ENCODE measurements around the gene PIK3R5.

PIK3R5 gene

DNA sequence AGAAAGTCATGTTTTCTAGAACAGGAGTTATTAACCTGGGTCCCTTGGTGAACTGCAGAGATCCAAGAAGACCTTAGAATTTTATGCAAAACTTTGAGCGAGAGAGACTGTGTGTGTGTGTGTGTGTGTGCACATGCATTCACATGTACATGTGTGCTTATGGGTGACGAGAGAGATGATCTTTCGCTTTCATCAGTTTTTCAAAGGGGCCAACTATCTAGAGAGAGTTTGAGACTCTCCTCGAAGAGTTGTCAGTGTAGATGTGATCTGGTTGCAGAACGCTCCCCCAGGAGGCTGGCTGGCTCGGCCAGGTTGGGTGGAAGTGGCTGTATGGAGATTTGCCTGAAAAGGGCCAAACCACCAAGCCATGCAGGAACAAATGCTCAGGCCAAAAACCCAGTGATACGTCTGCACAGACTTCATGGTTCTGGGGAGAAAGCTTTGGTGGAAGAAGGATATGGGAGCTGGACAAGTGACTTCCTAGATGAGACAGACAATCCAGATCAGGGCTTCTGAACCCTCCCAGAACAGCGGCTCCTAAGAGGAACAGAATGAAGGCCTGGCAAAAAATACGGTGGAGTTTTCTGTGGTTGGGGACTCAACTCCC, 6.1 kb downstream of the PIK3R5 start:
- TF ChIP-seq YY1 (IDR thresholded peaks at IDR 0.05; ENCODE audit: low read depth) = no peak
- TF ChIP-seq TEAD4 (IDR thresholded peaks at IDR 0.05) = no peak
- TF ChIP-seq REST (IDR thresholded peaks at IDR 0.05; ENCODE audit: low read depth) = no peak
- TF ChIP-seq TAF1 (IDR thresholded peaks at IDR 0.05; ENCODE audit: low read depth) = no peak
- TF ChIP-seq EP300 (IDR thresholded peaks at IDR 0.05; ENCODE audit: borderline replicate concordance) = no peak
- no peak for TF ChIP-seq FOXM1 (IDR thresholded peaks at IDR 0.05; ENCODE audit: borderline replicate concordance, low read depth)

DNA sequence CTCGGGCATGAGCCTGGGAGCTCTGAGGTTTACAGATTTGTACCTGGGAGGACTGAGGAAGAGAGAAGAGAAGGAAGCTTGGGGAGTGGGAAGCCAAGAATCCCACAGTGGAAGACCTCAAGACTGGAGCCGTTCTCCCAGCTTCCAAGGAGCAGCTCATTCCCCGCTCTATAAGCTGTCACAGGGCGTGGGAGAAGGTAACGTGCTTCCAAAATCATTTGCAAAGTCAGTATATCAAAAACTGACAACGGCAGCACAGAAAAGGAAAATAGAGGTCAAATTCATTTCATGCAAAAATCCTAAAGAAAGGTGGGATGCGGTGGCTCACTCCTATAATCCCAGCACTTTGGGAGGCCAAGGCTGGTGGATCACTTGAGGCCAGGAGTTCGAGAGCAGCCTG, 7.8 kb downstream of the PIK3R5 start:
- TF ChIP-seq EGR1 (IDR thresholded peaks at IDR 0.05) (no peak), TCF12 (IDR thresholded peaks at IDR 0.05; ENCODE audit: low read depth) (no peak), RAD21 (IDR thresholded peaks at IDR 0.05; ENCODE audit: low read depth) (no peak), REST (IDR thresholded peaks at IDR 0.05; ENCODE audit: low read depth) (no peak), NFIC (IDR thresholded peaks at IDR 0.05) (no peak), USF1 (IDR thresholded peaks at IDR 0.05) (no peak), FOXM1 (IDR thresholded peaks at IDR 0.05; ENCODE audit: borderline replicate concordance, low read depth) (no peak), EP300 (IDR thresholded peaks at IDR 0.05; ENCODE audit: borderline replicate concordance) (no peak)

GRCh38 chr17:8956465-8956902, 9.0 kb downstream of the PIK3R5 start:
- TF ChIP-seq ZBTB7A (IDR thresholded peaks at IDR 0.05; ENCODE audit: low read depth) (no peak), EGR1 (IDR thresholded peaks at IDR 0.05) (no peak), TCF12 (IDR thresholded peaks at IDR 0.05; ENCODE audit: low read depth) (no peak), CREB1 (IDR thresholded peaks at IDR 0.05; ENCODE audit: low read depth) (no peak)

DNA sequence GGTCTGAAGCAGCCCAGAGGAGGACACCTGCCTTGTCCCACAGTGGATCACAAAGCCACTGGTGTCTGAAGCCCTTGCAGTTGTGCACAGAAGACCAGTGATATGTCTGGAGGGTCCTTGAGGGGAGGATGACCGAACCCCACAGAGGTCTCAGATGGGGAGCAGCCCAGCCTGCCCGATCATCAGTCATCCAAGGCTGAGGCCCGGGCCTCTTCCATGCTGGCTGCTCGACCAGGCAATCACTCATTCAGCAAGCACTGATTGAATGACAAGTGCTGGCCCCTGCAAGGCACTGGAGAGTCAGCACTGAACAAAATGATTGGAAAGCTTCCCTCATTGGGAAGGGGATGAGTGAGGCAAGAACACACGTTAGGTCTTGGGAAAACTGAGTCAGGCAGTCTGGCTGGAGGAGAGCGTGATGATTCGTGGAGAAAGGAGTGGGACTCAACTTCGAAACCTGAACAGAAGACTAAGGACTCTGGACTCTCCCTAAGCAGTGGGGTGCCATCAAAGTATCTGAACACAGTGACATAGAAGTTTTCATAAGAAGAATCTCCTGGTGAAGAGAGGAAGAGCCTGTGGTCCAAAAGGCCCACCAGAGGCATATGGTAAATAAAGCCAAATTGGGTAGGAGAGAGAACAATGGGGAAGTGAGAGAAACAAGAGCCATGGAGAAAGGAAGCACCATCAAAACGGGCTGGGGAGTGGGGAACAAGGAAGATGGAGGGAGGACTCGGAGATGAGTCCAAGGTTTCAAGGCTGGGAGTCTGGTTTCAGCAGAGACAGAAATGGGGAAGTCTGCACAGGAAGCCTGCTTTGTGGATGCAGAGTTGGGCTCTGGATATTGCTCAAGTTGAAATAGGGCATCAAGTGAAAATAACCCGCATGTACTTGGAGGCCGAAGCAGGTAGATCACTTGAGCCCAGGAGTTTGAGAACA, 10.2 kb downstream of the PIK3R5 start:
- TF ChIP-seq MAX (IDR thresholded peaks at IDR 0.05) (no peak), USF1 (IDR thresholded peaks at IDR 0.05) (no peak), NFIC (IDR thresholded peaks at IDR 0.05) (no peak), EP300 (IDR thresholded peaks at IDR 0.05; ENCODE audit: borderline replicate concordance) (no peak), FOXM1 (IDR thresholded peaks at IDR 0.05; ENCODE audit: borderline replicate concordance, low read depth) (no peak), YY1 (IDR thresholded peaks at IDR 0.05; ENCODE audit: low read depth) (no peak), TAF1 (IDR thresholded peaks at IDR 0.05; ENCODE audit: low read depth) (no peak), TCF12 (IDR thresholded peaks at IDR 0.05; ENCODE audit: low read depth) (no peak), CREB1 (IDR thresholded peaks at IDR 0.05; ENCODE audit: low read depth) (no peak), EGR1 (IDR thresholded peaks at IDR 0.05) (no peak), REST (IDR thresholded peaks at IDR 0.05; ENCODE audit: low read depth) (no peak), CEBPB (IDR thresholded peaks at IDR 0.05) (no peak), TEAD4 (IDR thresholded peaks at IDR 0.05) (no peak), ZBTB7A (IDR thresholded peaks at IDR 0.05; ENCODE audit: low read depth) (no peak), RAD21 (IDR thresholded peaks at IDR 0.05; ENCODE audit: low read depth) (no peak)

All from Ishikawa (cell line).